GM12874 (cell line): ENCODE measurements around the gene GLRX5.

ENCODE experiments used
- CTCF ChIP-seq: IDR thresholded peaks from 2 replicates; pipeline ENCODE4 v1.5.1; 2011; ENCODE audit warnings: low read depth, mild to moderate bottlenecking, control low read depth, low read length, moderate library complexity; ENCODE audit not compliant: insufficient read depth

GLRX5 gene

GRCh38 chr14:95500772-95501401 lies 34.0 kb upstream of the GLRX5 start:
- no peak for TF ChIP-seq CTCF

- TF ChIP-seq CTCF: no peak
Observed at GRCh38 chr14:95502381-95502950, 32.4 kb upstream of the GLRX5 start.

GRCh38 chr14:95503365-95504134 lies 31.3 kb upstream of the GLRX5 start:
- TF ChIP-seq CTCF: no peak

DNA sequence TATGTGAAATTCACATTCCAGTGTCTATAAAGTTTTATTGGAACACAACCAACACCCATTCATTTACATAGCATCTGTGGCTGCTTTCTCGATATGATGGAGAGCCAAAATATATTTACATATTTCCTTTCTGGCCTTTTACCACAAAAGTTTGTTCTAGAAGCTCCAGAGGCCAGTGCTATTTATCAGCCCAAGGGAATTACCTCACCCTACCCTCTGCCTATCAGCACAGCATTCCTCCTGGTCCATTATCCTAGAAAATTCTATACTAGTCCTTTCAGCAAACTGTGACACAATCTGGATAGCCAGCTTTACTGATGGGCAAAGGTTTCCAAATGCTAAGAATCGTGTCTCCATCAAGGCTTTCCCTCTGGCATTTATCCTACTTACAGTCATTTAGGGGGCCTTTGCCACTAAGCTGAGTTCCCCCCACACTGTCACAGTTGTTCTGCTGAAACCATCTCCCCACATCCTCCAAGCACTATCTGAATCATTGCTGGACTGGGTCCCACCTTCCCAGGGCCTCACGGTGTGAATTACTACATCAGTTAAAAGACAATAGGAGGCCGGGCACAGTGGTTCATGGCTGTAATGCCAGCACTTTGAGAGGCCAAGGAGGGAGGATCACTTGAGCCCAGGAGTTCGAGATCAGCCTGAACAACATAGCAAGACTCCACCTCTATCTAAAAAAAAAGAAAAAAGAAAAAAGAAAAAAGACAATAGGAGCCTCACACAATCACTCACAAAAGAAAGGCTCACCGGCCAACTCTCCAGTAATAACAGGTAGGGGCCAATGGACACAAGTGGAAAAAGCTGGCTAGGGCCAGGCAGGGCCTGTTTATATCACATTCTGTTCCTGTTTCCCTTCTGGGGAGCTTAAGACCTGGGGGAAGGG lies 30.5 kb upstream of the GLRX5 start:
- TF ChIP-seq CTCF: no peak

- no peak for TF ChIP-seq CTCF
Observed at GRCh38 chr14:95505030-95505589, 29.7 kb upstream of the GLRX5 start.

GRCh38 chr14:95507174-95507573 lies 27.7 kb upstream of the GLRX5 start:
- TF ChIP-seq CTCF: no peak
